Liver (tissue), 9 donors: ENCODE data around the gene HSPB9. TPM values are rescaled to one million over a fixed set of nuclear protein-coding genes. Genes with fewer than 3 reads are reported as not detected.
A peak's percentile ranks its signal among the peaks of the same experiment; 100 is the strongest.

Experiments
- DNase-seq: peaks from one replicate; pipeline ENCODE4 v3.0.0-alpha.2; 2017; ENCODE audit warnings: low spot score
- H3K27ac ChIP-seq, 2 donors: one replicate each; pipeline ENCODE4 v1.7.0; 2013; ENCODE audit warnings: inconsistent platforms in 2 of 2, low read length in 2 of 2, control low read depth in 1 of 2, low read depth in 1 of 2, mild to moderate bottlenecking in 1 of 2
- H3K27me3 ChIP-seq, 4 donors: one replicate each; pipeline versions ENCODE4 v1.6.1 to v1.7.0; 2013; ENCODE audit warnings: low read length in 3 of 4, inconsistent platforms in 1 of 4, mild to moderate bottlenecking in 1 of 4, moderate library complexity in 1 of 4; ENCODE audit not compliant: control insufficient read depth in 4 of 4, insufficient read depth in 4 of 4
- H3K36me3 ChIP-seq, 4 donors: one replicate each; pipeline versions ENCODE4 v1.6.1 to v1.7.0; 2013; ENCODE audit warnings: low read length in 3 of 4, mild to moderate bottlenecking in 3 of 4, low read depth in 1 of 4, moderate library complexity in 1 of 4; ENCODE audit not compliant: control insufficient read depth in 4 of 4, insufficient read depth in 3 of 4
- H3K4me1 ChIP-seq, 4 donors: one replicate each; pipeline versions ENCODE4 v1.6.1 to v1.7.0; 2013; ENCODE audit warnings: low read length in 3 of 4, mild to moderate bottlenecking in 3 of 4, moderate library complexity in 1 of 4; ENCODE audit not compliant: control insufficient read depth in 4 of 4, insufficient read depth in 4 of 4
- H3K4me3 ChIP-seq, 3 donors: one replicate each; pipeline versions ENCODE4 v1.6.1 to v1.7.0; 2013; ENCODE audit warnings: low read length in 3 of 3, control low read depth in 1 of 3, low read depth in 1 of 3, mild to moderate bottlenecking in 1 of 3
- H3K9ac ChIP-seq, 2 donors: one replicate each; pipeline ENCODE4 v1.7.0; 2013; ENCODE audit warnings: low read length in 2 of 2, mild to moderate bottlenecking in 2 of 2, moderate library complexity in 2 of 2, control low read depth in 1 of 2, low read depth in 1 of 2
- H3K9me3 ChIP-seq, 4 donors: one replicate each; pipeline versions ENCODE4 v1.6.1 to v1.7.0; 2013; ENCODE audit warnings: low read length in 3 of 4; ENCODE audit not compliant: control insufficient read depth in 4 of 4
- CTCF ChIP-seq: fragments of 150-350 bp; IDR thresholded peaks from 2 replicates; pipeline ENCODE4 v1.5.1; 2017; ENCODE audit warnings: improper control_type of control experiment, low read depth, low read length; ENCODE audit not compliant: missing input control
- EGR1 ChIP-seq, 2 donors: IDR thresholded peaks; 2 replicates each; pipeline ENCODE4 v1.6.1; 2016 to 2018; ENCODE audit warnings: antibody characterized with exemption in 2 of 2, low read depth in 2 of 2
- HNF4A ChIP-seq, 2 donors: conservative IDR thresholded peaks; 2 replicates each; pipeline ENCODE4 v1.6.1; 2016; ENCODE audit warnings: antibody characterized with exemption in 2 of 2, mild to moderate bottlenecking in 2 of 2
- MAX ChIP-seq: IDR thresholded peaks from 2 replicates; pipeline ENCODE4 v1.6.1; 2016; ENCODE audit warnings: antibody characterized with exemption
- NR2F2 ChIP-seq: IDR thresholded peaks from 2 replicates; pipeline ENCODE4 v1.6.1; 2016; ENCODE audit warnings: antibody characterized with exemption
- RAD21 ChIP-seq, 2 donors: IDR thresholded peaks; 2 replicates each; pipeline ENCODE4 v1.6.1; 2016; ENCODE audit warnings: antibody characterized with exemption in 2 of 2, mild to moderate bottlenecking in 2 of 2
- REST ChIP-seq: IDR thresholded peaks from 2 replicates; pipeline ENCODE4 v1.6.1; 2016; ENCODE audit warnings: antibody characterized with exemption, mild to moderate bottlenecking
- RXRA ChIP-seq, 2 donors: IDR thresholded peaks; 2 replicates each; pipeline ENCODE4 v1.6.1; 2017 to 2018; ENCODE audit warnings: antibody characterized with exemption in 2 of 2, mild to moderate bottlenecking in 1 of 2
- SP1 ChIP-seq: IDR thresholded peaks from 2 replicates; pipeline ENCODE4 v1.6.1; 2018; ENCODE audit warnings: antibody characterized with exemption, mild to moderate bottlenecking
- TAF1 ChIP-seq: conservative IDR thresholded peaks from 2 replicates; pipeline ENCODE4 v1.6.1; 2016; ENCODE audit warnings: antibody characterized with exemption, mild to moderate bottlenecking
- YY1 ChIP-seq: IDR thresholded peaks from 2 replicates; pipeline ENCODE4 v1.6.1; 2016; ENCODE audit warnings: antibody characterized with exemption, mild to moderate bottlenecking
- WGBS: extraction: QIAGEN DNeasy Blood & Tissue Kit; methylation state at CpG from one replicate; pipeline ENCODE4 v1.1.7; 2013; 5-methylcytosine and 5-hydroxymethylcytosine counted together
- polyA plus RNA-seq, 2 donors: library from polyadenylated mRNA; stranded (reverse) in 1 of 2; unstranded in 1 of 2; fragments of 200-250 nt in 1 of 2; fragments of >200 nt in 1 of 2; fragmentation: Nextera tagmentation in 1 of 2; extraction: Ambion mirVana in 1 of 2; gene quantifications; one replicate each; pipeline versions ENCODE4 v1.2.1 to v1.2.3, GENCODE V29; 2013 to 2015
- total RNA-seq, 2 donors: library from RNA; depleted of rRNA; stranded (reverse); fragments of >200 nt; gene quantifications; one replicate each; pipeline ENCODE4 v1.2.3, GENCODE V29; 2014
- donor health status: healthy.
- donor health status: healthy.
- donor health status: healthy.
- donor health status: healthy.
- donor health status: healthy.

The HSPB9 gene
- total and polyA plus RNA-seq, 4 donors: 0.17 to 4.0 (median 0.56) TPM

- Histone ChIP-seq H3K27me3 (no peaks in the 10 kb centered on the region), H3K4me1 (peaks cover 11 to 42% (median 34%) of the 10 kb centered on the region in 4 donors), H3K9me3 (no peaks in the 10 kb centered on the region), H3K4me3 (peak overlapping the region; percentile 64 to 76 (median 68)), H3K36me3 (peaks cover 3 to 12% (median 7%) of the 10 kb centered on the region in 4 donors), H3K9ac (peak overlapping the region; percentile 61 to 88), H3K27ac (peak overlapping the region; percentile 81 to 84)
- DNase-seq: no peak
- TF ChIP-seq YY1 (peak; percentile 24), RAD21 (IDR thresholded peaks at IDR 0.05) (no peak), NR2F2 (no peak)
- 6% methylated on average over 12 of the region's 12 CpGs for WGBS
Observed at GRCh38 chr17:42111871-42112551, 10.6 kb upstream of the HSPB9 start.

GRCh38 chr17:42112552-42113176 is 9.9 kb upstream of the HSPB9 start, which contains the start of gene DHX58:
Gene DHX58 (minus strand): TSS chr17:42112714. CDS start chr17:42111892, 822 bp downstream.
- Histone ChIP-seq H3K27ac (peak within 1 kb of the TSS; percentile 81 to 84), H3K9me3 (no peaks in the 10 kb centered on the region), H3K27me3 (no peaks in the 10 kb centered on the region), H3K4me3 (peak within 1 kb of the TSS; percentile 64 to 76 (median 68)), H3K4me1 (peaks cover 11 to 42% (median 34%) of the 10 kb centered on the region in 4 donors), H3K36me3 (peaks cover 3 to 14% (median 7%) of the 10 kb centered on the region in 4 donors), H3K9ac (peak within 1 kb of the TSS; percentile 61 to 88)
- DNase-seq: peak; percentile 59
- TF ChIP-seq REST: peak; percentile 62
- peak; percentile 39 for TF ChIP-seq TAF1
- peak; percentile 62 for TF ChIP-seq YY1
- no peak for TF ChIP-seq CTCF
- TF ChIP-seq MAX: peak; percentile 39
- no peak for TF ChIP-seq EGR1 (IDR thresholded peaks at IDR 0.05; ENCODE audit: low read depth in 2 of 2)
- TF ChIP-seq HNF4A (conservative IDR thresholded peaks at IDR 0.05): peak; percentile 17 to 19
- TF ChIP-seq RXRA (IDR thresholded peaks at IDR 0.05): peak; percentile 6 to 21
- TF ChIP-seq SP1: peak; percentile 57
- peak in 1 of 2 donors; percentile 51 for TF ChIP-seq RAD21 (IDR thresholded peaks at IDR 0.05)
- under 1% methylated on average over 10 of the region's 10 CpGs for WGBS
